SK-N-SH (cell line): ENCODE data around the gene HLF. TPM values are rescaled to one million over a fixed set of nuclear protein-coding genes. Genes with fewer than 3 reads are reported as not detected.

Experiments used
- CTCF ChIA-PET: fragments of 300-600, 350-600 bp; formaldehyde crosslinking; extraction: SDS; loops from one replicate; lab custom pipeline; 2021; lab: Yijun Ruan, JAX
- POLR2A ChIA-PET: fragments of 350-600 bp; sonication (Branson Sonifier 250); formaldehyde crosslinking; extraction: SDS; loops from one replicate; lab custom pipeline; 2020; ENCODE audit warnings: antibody characterized with exemption, inconsistent platforms; lab: Yijun Ruan, JAX
- DNase-seq: peaks from one replicate; pipeline ENCODE4 v3.0.0; 2012
- H2AFZ ChIP-seq: fragments of 200-600 bp; sonication (generic); 2 replicates; pipeline ENCODE4 v1.8.1; 2016; ENCODE audit warnings: antibody characterized with exemption, mild to moderate bottlenecking, low read depth
- H3F3A ChIP-seq: fragments of 200-600 bp; sonication (generic); replicated peaks from 2 replicates; pipeline ENCODE3; 2016; ENCODE audit warnings: antibody characterized with exemption, mild to moderate bottlenecking; ENCODE audit not compliant: insufficient read depth
- H3K27ac ChIP-seq, 2 experiments: fragments of 200-500 bp in 1 of 2; fragments of 200-600 bp in 1 of 2; sonication (Bioruptor generic) in 1 of 2; sonication (generic), shearing (Covaris generic) in 1 of 2; 2 replicates each; pipeline versions ENCODE4 v1.5.1 to v1.6.1; 2014 to 2016; ENCODE audit warnings: low read depth in 2 of 2, inconsistent platforms in 1 of 2, low read length in 1 of 2, mild to moderate bottlenecking in 1 of 2, mixed read lengths in 1 of 2
- H3K27me3 ChIP-seq: fragments of 200-600 bp; sonication (generic), shearing (Covaris generic); 2 replicates; pipeline ENCODE4 v1.6.1; 2016; ENCODE audit warnings: mixed run types; ENCODE audit not compliant: insufficient read depth
- H3K36me3 ChIP-seq, 2 experiments: fragments of 200-500 bp in 1 of 2; fragments of 200-600 bp in 1 of 2; sonication (Bioruptor generic) in 1 of 2; sonication (generic) in 1 of 2; replicated peaks in 1 of 2; 2 replicates each; pipeline versions ENCODE3 to v1.5.1; 2014 to 2016; ENCODE audit warnings: low read length in 1 of 2, mild to moderate bottlenecking in 1 of 2; ENCODE audit not compliant: insufficient read depth in 2 of 2, control insufficient read depth in 1 of 2
- H3K4me1 ChIP-seq, 2 experiments: fragments of 200-500 bp in 1 of 2; fragments of 200-600 bp in 1 of 2; sonication (Bioruptor generic) in 1 of 2; sonication (generic), shearing (Covaris generic) in 1 of 2; 2 replicates each; pipeline versions ENCODE4 v1.5.1 to v1.6.1; 2014 to 2016; ENCODE audit warnings: low read depth in 1 of 2, low read length in 1 of 2, mixed run types in 1 of 2; ENCODE audit not compliant: insufficient read depth in 2 of 2, control insufficient read depth in 1 of 2
- H3K4me2 ChIP-seq: fragments of 200-600 bp; sonication (generic), shearing (Covaris generic); 2 replicates; pipeline ENCODE4 v1.6.1; 2017; ENCODE audit warnings: mixed run types
- H3K4me3 ChIP-seq, 2 experiments: fragments of 200-500 bp in 1 of 2; fragments of 200-600 bp in 1 of 2; sonication (Bioruptor generic) in 1 of 2; sonication (generic), shearing (Covaris generic) in 1 of 2; 2 replicates each; pipeline versions ENCODE4 v1.5.1 to v1.8.1; 2014 to 2016; ENCODE audit warnings: low read depth in 2 of 2, inconsistent platforms in 1 of 2, low read length in 1 of 2, mild to moderate bottlenecking in 1 of 2, mixed read lengths in 1 of 2, moderate library complexity in 1 of 2
- H3K79me2 ChIP-seq: fragments of 200-600 bp; sonication (generic); 2 replicates; pipeline ENCODE4 v1.8.1; 2017; ENCODE audit warnings: mild to moderate bottlenecking; ENCODE audit not compliant: insufficient read depth
- H3K9ac ChIP-seq: fragments of 200-600 bp; sonication (generic); 2 replicates; pipeline ENCODE4 v1.6.1; 2017; ENCODE audit warnings: mixed run types
- H3K9me2 ChIP-seq: fragments of 200-600 bp; sonication (generic); 2 replicates; pipeline ENCODE4 v1.6.1; 2017; ENCODE audit warnings: mixed run types
- H3K9me3 ChIP-seq: fragments of 200-600 bp; sonication (generic); 2 replicates; pipeline ENCODE4 v1.6.1; 2017; ENCODE audit warnings: mixed run types, mild to moderate bottlenecking, moderate library complexity
- H4K20me1 ChIP-seq: fragments of 200-600 bp; sonication (generic); 2 replicates; pipeline ENCODE4 v1.6.1; 2017; ENCODE audit warnings: mild to moderate bottlenecking, mixed run types; ENCODE audit not compliant: insufficient read depth
- CHD2 ChIP-seq: fragments of 150-350 bp; IDR thresholded peaks from 2 replicates; pipeline ENCODE4 v1.6.1; 2018; ENCODE audit warnings: low read length; ENCODE audit not compliant: partially characterized antibody
- CTCF ChIP-seq: fragments of 200-600 bp; sonication (generic); IDR thresholded peaks from 2 replicates; pipeline ENCODE4 v1.6.1; 2017; ENCODE audit warnings: antibody characterized with exemption, mild to moderate bottlenecking, moderate library complexity
- ELF1 ChIP-seq: IDR thresholded peaks from 2 replicates; pipeline ENCODE4 v1.4.0; 2012
- EP300 ChIP-seq, 2 experiments: IDR thresholded peaks; 2 replicates each; pipeline versions ENCODE4 v1.4.0 to v1.6.1; 2012; ENCODE audit warnings: borderline replicate concordance in 1 of 2, low read depth in 1 of 2, low read length in 1 of 2
- EZH2phosphoT487 ChIP-seq: fragments of 200-600 bp; sonication (generic); IDR thresholded peaks from 2 replicates; pipeline ENCODE4 v1.6.1; 2017; ENCODE audit warnings: low read depth, mixed run types, mild to moderate bottlenecking, antibody characterized with exemption, moderate library complexity, borderline replicate concordance
- FOXM1 ChIP-seq: IDR thresholded peaks from 2 replicates; pipeline ENCODE4 v1.4.0; 2012; ENCODE audit warnings: low read depth, mild to moderate bottlenecking
- GABPA ChIP-seq: IDR thresholded peaks from 2 replicates; pipeline ENCODE4 v1.4.0; 2012; ENCODE audit warnings: low read depth, mild to moderate bottlenecking
- IRF3 ChIP-seq: fragments of 150-350 bp; IDR thresholded peaks from 2 replicates; pipeline ENCODE4 v1.6.1; 2016; ENCODE audit warnings: mild to moderate bottlenecking, low read depth, low read length
- JUND ChIP-seq: IDR thresholded peaks from 2 replicates; pipeline ENCODE4 v1.4.0; 2012
- NFIC ChIP-seq: IDR thresholded peaks from 2 replicates; pipeline ENCODE4 v1.4.0; 2012; ENCODE audit warnings: borderline replicate concordance
- NRF1 ChIP-seq: IDR thresholded peaks from 2 replicates; pipeline ENCODE4 v1.6.1; 2012; ENCODE audit warnings: low read depth, mild to moderate bottlenecking, low read length
- PBX3 ChIP-seq: IDR thresholded peaks from 2 replicates; pipeline ENCODE4; 2012
- RCOR1 ChIP-seq: fragments of 150-350 bp; IDR thresholded peaks from 2 replicates; pipeline ENCODE4 v1.6.1; 2017; ENCODE audit warnings: antibody characterized with exemption, low read length
- RFX5 ChIP-seq: IDR thresholded peaks from 2 replicates; pipeline ENCODE4 v1.6.1; 2012; ENCODE audit warnings: mild to moderate bottlenecking, improper control_type of control experiment, low read length
- RXRA ChIP-seq: IDR thresholded peaks from 2 replicates; pipeline ENCODE4 v1.4.0; 2012; ENCODE audit warnings: low read depth, mild to moderate bottlenecking, borderline replicate concordance
- SMC3 ChIP-seq: IDR thresholded peaks from 2 replicates; pipeline ENCODE4 v1.6.1; 2012; ENCODE audit warnings: low read depth, low read length, improper control_type of control experiment
- TCF12 ChIP-seq: IDR thresholded peaks from 2 replicates; pipeline ENCODE4 v1.4.0; 2012
- ZBTB33 ChIP-seq: IDR thresholded peaks from 2 replicates; pipeline ENCODE4 v1.4.0; 2012; ENCODE audit warnings: low read depth, borderline replicate concordance
- WGBS: methylation state at CpG from one replicate; pipeline ENCODE4 v1.1.6; 2017; ENCODE audit warnings: low lambda C conversion rate; 5-methylcytosine and 5-hydroxymethylcytosine counted together
- polyA plus RNA-seq, 3 experiments: library from polyadenylated mRNA; depleted of rRNA; stranded (reverse); fragments of >200 nt; gene quantifications; 2 replicates each; pipeline ENCODE4 v1.2.3, GENCODE V29; 2012

Gene HLF
- polyA plus RNA-seq, 1 of the 3 experiments (the other 2 are of a cell fraction) = 0.03 TPM

GRCh38 chr17:55249861-55250260 lies 14.9 kb upstream of the HLF start:
- Histone ChIP-seq H3K4me2 (no peak overlapping the region), H3K36me3 (no peaks in the 10 kb centered on the region), H3K9me2 (no peaks in the 10 kb centered on the region), H3F3A (no peaks in the 10 kb centered on the region), H3K79me2 (no peaks in the 10 kb centered on the region), H3K27ac (no peak overlapping the region), H4K20me1 (no peaks in the 10 kb centered on the region), H3K9ac (no peak overlapping the region), H3K4me3 (no peak overlapping the region), H3K9me3 (no peaks in the 10 kb centered on the region), H3K27me3 (no peaks in the 10 kb centered on the region), H3K4me1 (no peaks in the 10 kb centered on the region), H2AFZ (no peak overlapping the region)
- TF ChIP-seq JUND = no peak
- TF ChIP-seq RXRA = no peak
- TF ChIP-seq ZBTB33 = no peak
- TF ChIP-seq IRF3 = no peak
- TF ChIP-seq NFIC = no peak
- no peak for TF ChIP-seq PBX3
- TF ChIP-seq EP300 (IDR thresholded peaks at IDR 0.05; ENCODE audit: borderline replicate concordance in 1 of 2, low read depth in 1 of 2, low read length in 1 of 2) = no peak
- no peak for TF ChIP-seq CTCF
- no peak for TF ChIP-seq CHD2
- no peak for TF ChIP-seq SMC3
- no peak for TF ChIP-seq FOXM1
- TF ChIP-seq RCOR1 = no peak
- TF ChIP-seq TCF12 = no peak
- no peak for TF ChIP-seq GABPA
- no peak for TF ChIP-seq ELF1
- no peak for TF ChIP-seq RFX5
- TF ChIP-seq EZH2phosphoT487 = no peak
- no peak for TF ChIP-seq NRF1
- 81% methylated on average over 7 of the region's 7 CpGs for WGBS
- ChIA-PET POLR2A (no interaction called here), CTCF (interaction anchor here (0.8 to 1.2 kb wide), 5 partner anchors 12 to 202 kb away, joined by 3 read pairs; partner anchors contain the start of gene HLF)
- no peak for DNase-seq
